ENCODE data around the gene GPR21.

- TF ChIP-seq CTCF (IDR thresholded peaks at IDR 0.05; ENCODE audit: insufficient read depth, low read length), result no peak
- no peak for TF ChIP-seq REST (IDR thresholded peaks at IDR 0.05; ENCODE audit: insufficient replicate concordance, low read depth)
- no peak for TF ChIP-seq SPI1 (IDR thresholded peaks at IDR 0.05; ENCODE audit: borderline replicate concordance, low read depth)
- no peak for TF ChIP-seq POLR2AphosphoS5 (IDR thresholded peaks at IDR 0.05; ENCODE audit: low read depth)
- no peak for TF ChIP-seq GABPA (IDR thresholded peaks at IDR 0.05; ENCODE audit: low read depth)
Observed at GRCh38 chr9:123027517-123027916, 6.0 kb upstream of the GPR21 start.
